Activated CD8-positive, alpha-beta T cell treated with anti-CD3 and anti-CD28 coated beads, Interleukin-2, amount 10 ng/mL, durations not matched to agents 7 days and 5 days (primary cell): Measurements from ENCODE around the gene MAST4. TPM values are rescaled to one million over a fixed set of nuclear protein-coding genes. Genes with fewer than 3 reads are reported as not detected.

ENCODE experiments used
- ATAC-seq: fragments of 150-1000 bp; cut with Tn5 transposase; one replicate; pipeline ENCODE4 v1.10.0; 2021; ENCODE audit warnings: moderate library complexity
- CTCF ChIA-PET: fragments of 350-600 bp; sonication (Branson Sonifier 250); formaldehyde crosslinking; loops from one replicate; lab custom pipeline; 2021; ENCODE audit warnings: antibody characterized with exemption; lab: Charles Lee
- POLR2A ChIA-PET: fragments of 350-600 bp; sonication (Branson Sonifier 250); formaldehyde crosslinking; loops from one replicate; lab custom pipeline; 2021; ENCODE audit warnings: antibody characterized with exemption; lab: Charles Lee
- DNase-seq: peaks from one replicate; pipeline ENCODE4 v3.0.0-alpha.2; 2020
- H3K27ac Mint-ChIP-seq: one replicate; pipeline ENCODE4 v1.8.0; 2021; ENCODE audit warnings: mild to moderate bottlenecking, mixed read lengths
- H3K27me3 Mint-ChIP-seq: one replicate; pipeline ENCODE4 v1.8.0; 2021; ENCODE audit warnings: low read depth, mixed read lengths
- H3K36me3 Mint-ChIP-seq: one replicate; pipeline ENCODE4 v1.8.0; 2021; ENCODE audit warnings: low read depth, mixed read lengths
- H3K4me1 Mint-ChIP-seq: one replicate; pipeline ENCODE4 v1.8.0; 2021; ENCODE audit warnings: low read depth, mixed read lengths
- H3K4me3 Mint-ChIP-seq: one replicate; pipeline ENCODE4 v1.8.0; 2021; ENCODE audit warnings: mild to moderate bottlenecking, mixed read lengths
- H3K9me3 Mint-ChIP-seq: one replicate; pipeline ENCODE4 v1.8.0; 2022; ENCODE audit warnings: mixed read lengths; ENCODE audit not compliant: insufficient read depth
- total RNA-seq, 2 experiments: library from RNA; stranded (reverse); gene quantifications; one replicate each; pipeline ENCODE4 v1.2.3, GENCODE V29; 2021

The MAST4 gene
- total RNA-seq, 2 experiments from 2014 or later, result 5.5 to 7.1 TPM

GRCh38 chr5:66655395-66656324 lies 59.5 kb downstream of the MAST4 start:
- H3K4me1 Mint-ChIP-seq, result no peaks in the 10 kb centered on the region
- POLR2A ChIA-PET, result no interaction called here
- H3K27me3 Mint-ChIP-seq, result peaks cover 4% of the 10 kb centered on the region
- CTCF ChIA-PET, result no interaction called here
- H3K4me3 Mint-ChIP-seq, result no peak overlapping the region
- H3K9me3 Mint-ChIP-seq, result no peaks in the 10 kb centered on the region
- H3K27ac Mint-ChIP-seq, result no peak overlapping the region
- ATAC-seq, result no peak
- H3K36me3 Mint-ChIP-seq, result no peaks in the 10 kb centered on the region
- no peak for DNase-seq

- no peaks in the 10 kb centered on the region for H3K9me3 Mint-ChIP-seq
- CTCF ChIA-PET, result interaction anchor here (1.0 kb wide), 1 partner anchor 352 kb away, joined by 3 read pairs; no protein-coding TSS in a partner anchor
These were observed 62.3 kb downstream of the MAST4 start for GRCh38 chr5:66658516-66658915.

DNA sequence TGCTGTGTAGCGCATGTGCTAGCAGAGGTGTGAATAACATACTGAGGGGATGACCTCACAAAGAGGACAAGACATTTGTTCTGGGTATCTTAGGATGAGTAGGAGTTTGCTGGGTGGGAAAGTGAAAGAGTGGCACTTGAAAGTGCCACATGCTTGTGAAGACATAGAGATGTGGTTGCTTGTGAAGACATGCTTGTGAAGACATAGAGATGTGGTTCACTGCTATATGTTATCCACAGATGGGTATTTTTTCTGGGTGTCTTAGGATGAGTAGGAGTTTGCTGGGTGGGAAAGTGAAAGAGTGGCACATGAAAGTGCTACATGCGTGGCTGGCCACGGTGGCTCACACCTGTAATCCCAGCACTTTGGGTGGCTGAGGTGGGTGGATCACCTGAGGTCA lies 63.6 kb downstream of the MAST4 start:
- ChIA-PET CTCF (interaction anchor here (1.0 kb wide), 1 partner anchor 354 kb away, joined by 5 read pairs; no protein-coding TSS in a partner anchor), POLR2A (no interaction called here)
- Mint-ChIP-seq H3K4me3 (no peak overlapping the region), H3K27ac (no peak overlapping the region), H3K4me1 (no peaks in the 10 kb centered on the region), H3K9me3 (no peaks in the 10 kb centered on the region), H3K36me3 (no peaks in the 10 kb centered on the region), H3K27me3 (peaks cover 10% of the 10 kb centered on the region)
- DNase-seq, result no peak
- no peak for ATAC-seq

More at GRCh38 chr5:66658516-66658915, 62.3 kb downstream of the MAST4 start:
- no peak for DNase-seq
- ATAC-seq, result no peak
- H3K4me3 Mint-ChIP-seq, result no peak overlapping the region
- no peaks in the 10 kb centered on the region for H3K4me1 Mint-ChIP-seq
- POLR2A ChIA-PET, result no interaction called here
- no peaks in the 10 kb centered on the region for H3K36me3 Mint-ChIP-seq
- H3K27me3 Mint-ChIP-seq, result peaks cover 7% of the 10 kb centered on the region
- no peak overlapping the region for H3K27ac Mint-ChIP-seq

GRCh38 chr5:66660396-66660795 lies 64.2 kb downstream of the MAST4 start:
- ATAC-seq, result no peak
- H3K27ac Mint-ChIP-seq, result no peak overlapping the region

GRCh38 chr5:66661149-66661548 lies 65.0 kb downstream of the MAST4 start:
- no peaks in the 10 kb centered on the region for H3K36me3 Mint-ChIP-seq
- H3K27ac Mint-ChIP-seq, result no peak overlapping the region
- no peaks in the 10 kb centered on the region for H3K9me3 Mint-ChIP-seq
- H3K27me3 Mint-ChIP-seq, result peaks cover 15% of the 10 kb centered on the region
- ChIA-PET POLR2A (no interaction called here), CTCF (no interaction called here)
- no peak overlapping the region for H3K4me3 Mint-ChIP-seq
- no peaks in the 10 kb centered on the region for H3K4me1 Mint-ChIP-seq
- DNase-seq (no peak), ATAC-seq (no peak)

More at GRCh38 chr5:66660396-66660795, 64.2 kb downstream of the MAST4 start:
- Mint-ChIP-seq H3K9me3 (no peaks in the 10 kb centered on the region), H3K36me3 (no peaks in the 10 kb centered on the region), H3K27me3 (peaks cover 11% of the 10 kb centered on the region), H3K4me1 (no peaks in the 10 kb centered on the region), H3K4me3 (no peak overlapping the region)
- ChIA-PET POLR2A (no interaction called here), CTCF (no interaction called here)
- DNase-seq, result no peak

DNA sequence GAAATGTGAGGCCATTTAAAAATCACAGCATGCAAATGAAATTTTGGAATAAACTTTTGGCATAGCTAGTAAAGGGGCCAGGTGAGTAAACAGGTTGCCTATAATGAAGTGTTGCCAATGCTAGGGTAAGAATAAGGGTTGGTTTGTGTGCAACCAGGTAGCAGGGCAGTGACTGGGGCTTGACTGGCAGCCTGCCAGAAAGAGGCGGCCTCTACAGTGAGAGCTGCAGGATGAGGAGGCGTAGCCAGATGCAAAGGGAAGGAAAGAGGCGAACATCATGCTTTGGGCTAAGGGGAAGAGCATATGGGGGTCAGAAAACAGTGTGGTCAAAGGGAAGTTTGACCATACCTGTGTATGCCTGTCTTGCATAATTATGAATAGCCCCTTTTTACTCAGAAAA lies 70.6 kb downstream of the MAST4 start:
- peaks cover 21% of the 10 kb centered on the region for H3K27me3 Mint-ChIP-seq
- ATAC-seq, result no peak
- ChIA-PET POLR2A (no interaction called here), CTCF (no interaction called here)
- no peak for DNase-seq
- H3K4me1 Mint-ChIP-seq, result no peaks in the 10 kb centered on the region
- H3K36me3 Mint-ChIP-seq, result no peaks in the 10 kb centered on the region
- no peak overlapping the region for H3K27ac Mint-ChIP-seq
- H3K9me3 Mint-ChIP-seq, result no peaks in the 10 kb centered on the region
- no peak overlapping the region for H3K4me3 Mint-ChIP-seq

DNA sequence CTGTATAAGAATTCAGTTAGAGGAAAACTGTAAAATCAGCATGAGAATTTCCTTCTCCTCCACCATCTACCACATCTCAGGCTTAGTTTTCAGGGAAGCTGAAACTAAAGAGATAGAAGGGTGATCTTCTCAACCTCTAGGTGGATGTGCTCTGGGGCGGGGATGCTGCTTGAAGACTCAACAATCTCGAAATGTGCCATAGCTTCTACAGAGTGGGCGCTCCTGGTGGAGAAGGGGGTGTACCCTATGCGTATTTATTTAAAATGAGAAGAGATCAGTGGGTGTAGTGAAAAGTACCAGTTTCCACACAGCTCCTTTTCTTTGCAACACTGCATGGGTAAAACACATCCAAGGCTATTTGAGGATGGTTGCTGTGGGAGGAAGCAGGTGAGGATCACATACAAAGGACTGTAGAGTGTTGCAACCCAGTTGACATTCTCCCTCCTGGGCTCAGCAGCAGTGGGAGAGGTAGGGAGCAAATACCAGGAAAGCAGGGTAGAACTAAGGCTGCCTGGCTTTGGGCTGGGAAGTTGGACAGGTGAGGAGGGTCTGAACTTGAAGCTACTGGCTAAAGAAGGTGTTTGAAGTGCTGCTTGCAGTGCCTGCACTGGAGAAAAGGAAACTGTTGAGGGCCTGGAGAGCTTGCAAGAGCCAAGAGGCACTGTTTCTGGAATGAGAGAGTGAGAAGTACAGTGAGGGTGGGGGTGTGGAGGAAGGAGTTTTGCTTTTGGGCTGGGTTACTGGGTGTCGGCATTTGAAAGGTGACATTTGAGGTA lies 73.1 kb downstream of the MAST4 start:
- H3K4me1 Mint-ChIP-seq, result no peaks in the 10 kb centered on the region
- no peaks in the 10 kb centered on the region for H3K36me3 Mint-ChIP-seq
- H3K27ac Mint-ChIP-seq, result no peak overlapping the region
- H3K9me3 Mint-ChIP-seq, result no peaks in the 10 kb centered on the region
- no peak for DNase-seq
- ChIA-PET POLR2A (no interaction called here), CTCF (no interaction called here)
- ATAC-seq, result no peak
- peaks cover 14% of the 10 kb centered on the region for H3K27me3 Mint-ChIP-seq
- H3K4me3 Mint-ChIP-seq, result no peak overlapping the region

DNA sequence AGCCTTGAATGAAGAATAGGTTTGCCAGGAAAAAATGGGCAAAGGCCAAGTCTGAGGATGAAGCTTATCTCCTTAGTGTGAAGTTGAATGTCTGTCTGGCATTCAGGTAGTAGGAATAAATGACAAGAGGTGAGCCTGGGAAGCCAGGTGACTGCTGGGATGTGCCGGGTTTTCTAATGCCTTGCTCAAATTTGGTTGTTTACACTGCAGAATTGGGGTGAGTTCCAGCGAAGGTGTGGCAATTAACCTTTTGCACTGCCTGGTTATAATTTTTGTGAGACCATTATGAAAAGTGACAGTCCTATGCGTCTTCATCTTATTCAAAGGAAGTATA lies 73.6 kb downstream of the MAST4 start:
- Mint-ChIP-seq H3K27me3 (peaks cover 12% of the 10 kb centered on the region), H3K36me3 (no peaks in the 10 kb centered on the region), H3K9me3 (no peaks in the 10 kb centered on the region), H3K27ac (no peak overlapping the region), H3K4me3 (no peak overlapping the region), H3K4me1 (no peaks in the 10 kb centered on the region)
- DNase-seq (no peak), ATAC-seq (no peak)
- POLR2A ChIA-PET, result no interaction called here
- CTCF ChIA-PET, result no interaction called here

DNA sequence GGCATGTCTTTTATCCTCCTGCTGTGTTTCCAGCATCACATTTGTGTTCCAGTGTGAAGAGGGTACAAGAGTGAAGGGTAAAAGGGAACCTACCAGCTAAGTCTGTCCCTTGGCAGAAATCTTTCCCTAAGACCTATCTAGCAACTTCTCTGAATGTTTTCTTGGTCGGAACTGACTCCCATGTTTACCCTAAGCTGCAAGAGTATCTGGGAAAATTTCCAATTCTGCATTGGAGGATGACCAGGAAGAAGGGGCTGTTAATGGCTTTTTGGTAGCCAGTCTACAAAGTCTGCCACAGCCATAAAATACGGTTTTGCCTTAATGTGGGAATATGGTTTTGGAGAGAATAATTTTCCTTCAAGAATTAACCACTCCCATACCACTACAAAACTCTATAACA lies 75.1 kb downstream of the MAST4 start:
- no peaks in the 10 kb centered on the region for H3K4me1 Mint-ChIP-seq
- CTCF ChIA-PET, result interaction anchor here (0.5 to 0.9 kb wide), 2 partner anchors 9 to 1344 kb away, joined by 3 to 4 read pairs; no protein-coding TSS in a partner anchor
- no peak overlapping the region for H3K4me3 Mint-ChIP-seq
- ATAC-seq (no peak), DNase-seq (no peak)
- no peak overlapping the region for H3K27ac Mint-ChIP-seq
- H3K9me3 Mint-ChIP-seq, result no peaks in the 10 kb centered on the region
- H3K36me3 Mint-ChIP-seq, result no peaks in the 10 kb centered on the region
- peaks cover 15% of the 10 kb centered on the region for H3K27me3 Mint-ChIP-seq
- POLR2A ChIA-PET, result no interaction called here

GRCh38 chr5:66674802-66675201 lies 78.6 kb downstream of the MAST4 start:
- Mint-ChIP-seq H3K4me1 (no peaks in the 10 kb centered on the region), H3K27ac (no peak overlapping the region), H3K4me3 (no peak overlapping the region), H3K27me3 (peaks cover 15% of the 10 kb centered on the region), H3K9me3 (no peaks in the 10 kb centered on the region), H3K36me3 (no peaks in the 10 kb centered on the region)
- ChIA-PET CTCF (no interaction called here), POLR2A (no interaction called here)
- DNase-seq (no peak), ATAC-seq (no peak)

DNA sequence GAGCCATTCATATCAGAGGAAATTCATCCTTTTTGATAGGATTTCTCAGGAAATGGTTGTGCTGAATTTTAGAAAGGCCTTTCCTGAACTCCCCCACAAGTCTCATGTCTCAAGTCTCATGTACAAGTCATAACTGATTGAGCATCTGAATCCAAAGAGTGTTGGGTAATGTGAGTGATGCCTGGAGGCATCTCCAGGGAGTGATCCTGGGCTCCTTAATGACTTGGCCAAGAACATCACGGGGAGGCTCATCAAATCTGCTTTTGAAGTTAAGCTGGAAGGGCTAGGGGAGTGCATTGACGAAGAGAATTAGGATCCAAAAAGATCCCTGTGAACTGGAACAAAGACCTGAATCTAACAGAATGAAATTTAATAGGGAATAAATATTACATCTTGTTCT lies 79.2 kb downstream of the MAST4 start:
- ATAC-seq, result no peak
- Mint-ChIP-seq H3K36me3 (no peaks in the 10 kb centered on the region), H3K9me3 (no peaks in the 10 kb centered on the region), H3K27ac (no peak overlapping the region), H3K27me3 (peaks cover 15% of the 10 kb centered on the region), H3K4me3 (no peak overlapping the region), H3K4me1 (no peaks in the 10 kb centered on the region)
- CTCF ChIA-PET, result no interaction called here
- no peak for DNase-seq
- POLR2A ChIA-PET, result no interaction called here

GRCh38 chr5:66680221-66680620 lies 84.0 kb downstream of the MAST4 start:
- Mint-ChIP-seq H3K4me1 (no peaks in the 10 kb centered on the region), H3K27me3 (peaks cover 13% of the 10 kb centered on the region), H3K27ac (no peak overlapping the region), H3K9me3 (no peaks in the 10 kb centered on the region), H3K36me3 (no peaks in the 10 kb centered on the region), H3K4me3 (no peak overlapping the region)
- no peak for ATAC-seq
- POLR2A ChIA-PET, result no interaction called here
- DNase-seq, result no peak
- CTCF ChIA-PET, result interaction anchor here (1.7 kb wide), 1 partner anchor 9 kb away, joined by 4 read pairs; no protein-coding TSS in a partner anchor
